HG03460 (cell line): ENCODE data around the gene DCTN5.

Experiments
- ATAC-seq: cut with Tn5 transposase; IDR thresholded peaks from one replicate; pipeline ENCODE4 v1.9.1; 2021; ENCODE audit not compliant: unreplicated experiment

DCTN5 gene

DNA sequence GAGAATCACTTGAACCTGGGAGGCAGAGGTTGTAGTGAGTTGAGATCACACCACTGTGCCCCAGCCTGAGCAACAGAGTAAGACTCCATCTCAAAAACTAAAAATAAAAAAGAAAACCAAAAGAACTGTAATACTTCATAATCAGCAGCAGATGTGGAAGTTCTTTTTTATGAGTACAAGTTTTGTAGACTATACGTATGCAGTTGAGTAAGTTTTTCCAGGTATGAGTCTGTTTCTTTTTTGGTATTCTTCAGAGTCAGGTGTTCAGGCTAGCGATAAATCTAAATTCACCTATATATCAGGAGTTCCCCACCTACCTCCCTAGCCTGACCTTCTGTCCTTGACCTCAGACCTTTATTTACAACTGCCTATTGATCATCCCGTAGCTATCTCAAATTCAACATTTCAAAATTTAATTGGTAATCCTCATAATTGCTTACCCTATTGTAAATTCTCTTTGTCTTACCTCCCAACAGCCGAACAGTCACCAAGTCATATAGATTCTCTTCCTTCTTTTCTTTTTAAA is 10.7 kb downstream of the DCTN5 start:
- ATAC-seq = no peak

DNA sequence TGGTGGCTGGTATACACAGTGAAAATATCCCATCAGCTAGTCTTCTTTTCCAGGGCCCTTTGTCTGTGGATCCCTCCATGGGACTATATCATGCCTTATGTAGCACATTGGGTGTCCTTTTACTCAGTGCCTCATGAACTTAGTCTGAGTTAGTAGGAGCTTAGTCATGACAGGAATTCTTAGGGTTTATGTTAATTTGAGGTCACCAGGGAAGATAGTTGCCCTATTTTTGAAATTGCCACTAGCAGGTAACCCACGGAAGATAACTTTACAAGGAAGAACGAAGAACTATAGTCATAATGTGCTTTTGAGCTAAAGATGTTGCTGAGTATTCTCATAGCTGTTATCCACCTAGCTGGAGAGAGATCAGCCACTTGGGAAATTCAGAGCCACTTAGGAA is 22.7 kb downstream of the DCTN5 start:
- no peak for ATAC-seq

GRCh38 chr16:23666571-23667354 is 25.5 kb downstream of the DCTN5 start:
- ATAC-seq = no peak

DNA sequence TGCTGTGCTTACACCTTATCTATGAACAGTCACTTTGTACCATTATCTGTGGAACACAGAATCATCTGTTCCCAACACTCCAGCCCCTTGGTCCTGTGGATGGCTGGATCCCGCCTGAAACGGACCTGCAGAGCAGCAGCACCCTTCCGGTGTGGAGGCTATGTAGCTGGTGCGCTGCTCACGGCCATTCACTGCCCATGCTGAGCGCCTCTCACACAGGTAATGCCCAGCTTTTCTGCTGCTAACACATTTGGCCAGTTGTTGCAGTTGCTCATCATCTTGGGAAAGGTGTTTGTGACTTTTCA is 26.0 kb downstream of the DCTN5 start:
- ATAC-seq = no peak

GRCh38 chr16:23668225-23668624 is 27.0 kb downstream of the DCTN5 start:
- ATAC-seq = no peak

GRCh38 chr16:23668873-23669272 is 27.6 kb downstream of the DCTN5 start:
- ATAC-seq = no peak

GRCh38 chr16:23670137-23670776 is 29.0 kb downstream of the DCTN5 start:
- peak; percentile 96 for ATAC-seq

- no peak for ATAC-seq
Observed at GRCh38 chr16:23673971-23674614, 32.8 kb downstream of the DCTN5 start.

- no peak for ATAC-seq
Observed at GRCh38 chr16:23676924-23677480, 35.7 kb downstream of the DCTN5 start.

- peak; percentile 88 for ATAC-seq
Observed at GRCh38 chr16:23678430-23679273, 37.4 kb downstream of the DCTN5 start, which contains the start of gene PLK1. Gene PLK1, plus strand, starts transcription at chr16:23678889. Its CDS starts 44 bp downstream, at chr16:23678933.

DNA sequence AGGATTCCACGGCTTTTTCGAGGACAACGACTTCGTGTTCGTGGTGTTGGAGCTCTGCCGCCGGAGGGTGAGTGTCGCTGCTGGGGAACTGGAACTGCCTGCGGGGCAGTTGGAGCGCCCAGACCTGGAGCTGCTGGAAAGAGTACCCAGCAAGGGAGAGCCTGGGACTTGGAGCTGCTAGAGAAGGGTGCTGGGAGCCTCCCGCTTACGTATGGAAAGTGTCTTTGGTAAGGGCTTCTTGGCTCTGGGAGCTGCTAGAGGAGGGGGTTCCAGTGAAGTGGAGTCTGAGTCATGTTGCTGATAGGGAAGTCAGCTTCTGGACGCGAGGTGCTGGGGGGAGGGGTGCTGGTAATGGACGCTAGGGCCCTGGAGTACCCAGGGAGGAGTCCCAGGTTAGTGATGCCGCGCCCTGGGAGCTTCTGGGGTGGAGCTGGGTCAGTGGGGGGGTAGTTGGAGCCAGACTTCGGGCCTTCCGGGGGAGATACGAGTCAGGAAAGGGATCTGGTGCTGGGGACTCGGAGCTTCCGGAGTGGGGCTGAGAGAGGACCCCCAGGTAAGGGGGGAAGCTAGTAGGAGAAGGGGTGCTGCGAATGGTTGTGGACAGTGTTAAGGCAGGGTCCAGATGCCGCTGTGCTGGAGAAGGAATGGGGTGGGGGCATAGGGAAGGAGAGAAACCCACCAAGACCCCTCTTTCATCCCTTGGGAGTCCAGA is 38.2 kb downstream of the DCTN5 start:
- no peak for ATAC-seq

DNA sequence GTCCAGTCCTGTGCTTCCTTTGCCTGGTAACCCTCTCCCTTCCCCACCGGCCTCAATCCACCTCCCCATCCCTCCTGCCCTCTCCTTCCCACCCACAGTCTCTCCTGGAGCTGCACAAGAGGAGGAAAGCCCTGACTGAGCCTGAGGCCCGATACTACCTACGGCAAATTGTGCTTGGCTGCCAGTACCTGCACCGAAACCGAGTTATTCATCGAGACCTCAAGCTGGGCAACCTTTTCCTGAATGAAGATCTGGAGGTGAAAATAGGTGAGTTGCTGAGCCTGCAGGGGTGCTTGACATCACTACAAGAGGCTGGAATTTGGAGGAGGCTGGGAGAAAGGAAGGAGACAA is 38.7 kb downstream of the DCTN5 start:
- ATAC-seq = no peak

DNA sequence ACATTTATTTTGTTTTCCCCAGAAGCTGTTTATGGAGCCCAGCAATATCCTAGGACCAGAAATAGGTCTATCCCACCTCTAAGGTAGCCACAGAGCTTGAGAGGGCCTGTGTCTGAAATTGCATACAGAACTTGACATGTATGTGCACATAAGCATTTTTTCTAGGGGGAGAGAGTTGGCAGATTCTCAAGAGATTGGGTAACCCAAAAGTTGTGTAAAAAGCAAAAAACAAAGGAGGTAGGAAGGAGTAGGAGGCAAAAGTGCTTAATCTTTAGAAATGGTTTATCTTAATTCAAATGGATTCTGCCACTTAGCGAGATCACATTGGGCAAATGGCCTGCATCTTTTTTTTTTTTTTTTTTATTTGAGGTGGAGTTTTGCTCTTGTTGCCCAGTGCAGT is 40.9 kb downstream of the DCTN5 start:
- no peak for ATAC-seq

DNA sequence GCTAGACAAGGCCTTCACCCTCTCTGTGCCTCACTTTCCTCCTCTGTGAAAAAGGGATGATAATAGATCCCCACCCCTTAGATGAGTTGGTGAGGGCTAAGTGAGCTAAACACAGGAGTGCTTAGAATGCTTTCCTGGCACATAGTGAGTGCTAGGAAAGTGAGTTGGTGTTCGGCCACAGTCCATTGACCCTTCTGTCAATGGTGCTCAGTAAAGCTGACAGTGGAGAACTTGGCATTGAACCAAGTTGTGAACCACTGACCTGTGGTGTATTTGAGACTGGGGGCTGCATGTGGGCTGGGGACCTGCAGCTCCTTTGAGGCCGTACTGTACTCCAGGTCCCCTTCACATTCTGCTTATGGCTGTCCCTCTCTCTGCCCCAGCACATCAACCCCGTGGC is 42.2 kb downstream of the DCTN5 start:
- ATAC-seq = no peak

- ATAC-seq = no peak
Observed at GRCh38 chr16:23687034-23687808, 46.0 kb downstream of the DCTN5 start.

DNA sequence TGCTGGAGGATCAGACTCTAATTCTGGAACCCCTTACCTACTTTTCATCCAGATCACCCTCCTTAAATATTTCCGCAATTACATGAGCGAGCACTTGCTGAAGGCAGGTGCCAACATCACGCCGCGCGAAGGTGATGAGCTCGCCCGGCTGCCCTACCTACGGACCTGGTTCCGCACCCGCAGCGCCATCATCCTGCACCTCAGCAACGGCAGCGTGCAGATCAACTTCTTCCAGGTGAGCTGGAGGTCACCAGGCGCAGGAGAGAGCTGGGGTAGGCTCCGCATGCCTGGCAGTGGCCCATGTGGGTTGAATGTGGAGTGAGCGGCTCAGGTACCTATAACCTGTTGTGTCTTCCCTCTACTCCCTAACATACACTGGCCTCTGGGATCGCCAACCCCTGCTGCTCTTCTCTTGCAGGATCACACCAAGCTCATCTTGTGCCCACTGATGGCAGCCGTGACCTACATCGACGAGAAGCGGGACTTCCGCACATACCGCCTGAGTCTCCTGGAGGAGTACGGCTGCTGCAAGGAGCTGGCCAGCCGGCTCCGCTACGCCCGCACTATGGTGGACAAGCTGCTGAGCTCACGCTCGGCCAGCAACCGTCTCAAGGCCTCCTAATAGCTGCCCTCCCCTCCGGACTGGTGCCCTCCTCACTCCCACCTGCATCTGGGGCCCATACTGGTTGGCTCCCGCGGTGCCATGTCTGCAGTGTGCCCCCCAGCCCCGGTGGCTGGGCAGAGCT is 48.3 kb downstream of the DCTN5 start:
- ATAC-seq = no peak

GRCh38 chr16:23690771-23691482 is 49.7 kb downstream of the DCTN5 start:
- ATAC-seq = no peak
